ENCODE data around the gene SYT3. TPM values are rescaled to one million over a fixed set of nuclear protein-coding genes. Genes with fewer than 3 reads are reported as not detected.

The SYT3 gene
- total RNA-seq, 1 donor from 2014 or later = not detected

GRCh38 chr19:50644315-50644915, 4.7 kb upstream of the SYT3 start:
- Mint-ChIP-seq H3K9me3 (no peaks in the 10 kb centered on the region), H3K27me3 (ENCODE audit: low read depth) (peaks cover 9% of the 10 kb centered on the region), H3K4me3 (ENCODE audit: low read depth) (no peak overlapping the region), H3K4me1 (ENCODE audit: low read depth) (no peaks in the 10 kb centered on the region), H3K27ac (no peak overlapping the region), H3K36me3 (ENCODE audit: low read depth) (no peaks in the 10 kb centered on the region)
- intact Hi-C loops (cut with micrococcal nuclease) = no loop called here
- no peak for DNase-seq (ENCODE audit: low spot score)

- intact Hi-C loops (cut with micrococcal nuclease) = no loop called here
- no peaks in the 10 kb centered on the region for H3K36me3 Mint-ChIP-seq (ENCODE audit: low read depth)
Measured at GRCh38 chr19:50640368-50640767, 687 bp upstream of the SYT3 start.

DNA sequence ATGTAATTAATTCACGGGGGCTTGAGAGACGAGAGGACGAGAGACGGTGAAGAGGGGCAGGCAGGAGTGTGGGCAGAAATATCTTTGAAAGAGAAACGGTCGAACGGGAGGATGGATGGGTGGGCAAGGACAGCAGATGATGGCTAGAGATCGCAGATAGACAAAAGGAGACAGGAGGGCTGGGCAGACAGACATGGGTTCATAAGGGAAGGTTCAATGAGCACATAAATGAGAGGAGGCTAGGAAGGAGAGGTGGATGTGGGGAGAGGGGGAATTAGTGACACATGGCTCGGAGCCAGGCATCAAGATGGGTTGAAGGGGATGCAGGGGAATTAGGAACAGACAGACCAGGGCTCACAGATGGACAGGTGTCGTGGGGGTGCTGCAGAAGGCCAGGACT, 1.1 kb downstream of the SYT3 start:
- Mint-ChIP-seq H3K36me3 (ENCODE audit: low read depth) (no peaks in the 10 kb centered on the region), H3K9me3 (peaks cover 9% of the 10 kb centered on the region), H3K27me3 (ENCODE audit: low read depth) (peaks cover 30% of the 10 kb centered on the region), H3K4me1 (ENCODE audit: low read depth) (peaks cover 2% of the 10 kb centered on the region), H3K27ac (no peak overlapping the region), H3K4me3 (ENCODE audit: low read depth) (no peak overlapping the region)
- DNase-seq (ENCODE audit: low spot score) = no peak
- intact Hi-C loops (cut with micrococcal nuclease) = no loop called here

More at GRCh38 chr19:50640368-50640767, 687 bp upstream of the SYT3 start:
- DNase-seq (ENCODE audit: low spot score) = no peak
- Mint-ChIP-seq H3K4me3 (ENCODE audit: low read depth) (no peak overlapping the region), H3K27me3 (ENCODE audit: low read depth) (peaks cover 30% of the 10 kb centered on the region), H3K4me1 (ENCODE audit: low read depth) (peaks cover 2% of the 10 kb centered on the region), H3K27ac (no peak overlapping the region), H3K9me3 (peaks cover under 1% of the 10 kb centered on the region)

- intact Hi-C loops (cut with micrococcal nuclease) = no loop called here
- no peak overlapping the region for H3K27ac Mint-ChIP-seq
- no peak overlapping the region for H3K4me3 Mint-ChIP-seq (ENCODE audit: low read depth)
- peaks cover 2% of the 10 kb centered on the region for H3K4me1 Mint-ChIP-seq (ENCODE audit: low read depth)
- no peaks in the 10 kb centered on the region for H3K36me3 Mint-ChIP-seq (ENCODE audit: low read depth)
- peaks cover 16% of the 10 kb centered on the region for H3K9me3 Mint-ChIP-seq
- peaks cover 29% of the 10 kb centered on the region for H3K27me3 Mint-ChIP-seq (ENCODE audit: low read depth)
- no peak for DNase-seq (ENCODE audit: low spot score)
Measured at GRCh38 chr19:50636317-50637085, 3.2 kb downstream of the SYT3 start.

GRCh38 chr19:50633973-50634372, 5.7 kb downstream of the SYT3 start:
- Mint-ChIP-seq H3K4me1 (ENCODE audit: low read depth) (no peaks in the 10 kb centered on the region), H3K27me3 (ENCODE audit: low read depth) (peaks cover 20% of the 10 kb centered on the region), H3K27ac (no peak overlapping the region), H3K36me3 (ENCODE audit: low read depth) (no peaks in the 10 kb centered on the region), H3K4me3 (ENCODE audit: low read depth) (no peak overlapping the region), H3K9me3 (peaks cover 16% of the 10 kb centered on the region)
- intact Hi-C loops (cut with micrococcal nuclease) = no loop called here
- no peak for DNase-seq (ENCODE audit: low spot score)

DNA sequence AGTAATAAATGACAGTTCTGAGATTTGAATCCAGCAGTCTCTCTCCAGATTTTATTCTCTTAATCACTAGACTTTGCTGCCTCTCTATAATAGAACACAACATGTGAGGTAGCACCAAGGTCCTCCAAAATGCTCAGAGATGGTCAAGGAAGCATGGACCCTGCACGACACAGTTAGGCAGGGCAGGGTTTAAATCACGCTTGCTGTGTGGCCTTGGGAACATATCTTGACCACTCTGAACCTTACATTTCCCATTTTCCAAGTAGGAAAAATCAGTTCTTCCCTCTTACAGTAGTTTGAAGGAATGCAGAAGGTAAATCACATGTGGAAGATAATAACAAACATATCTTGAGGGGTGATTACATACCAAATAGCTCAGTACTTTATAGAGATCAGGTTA, 6.3 kb downstream of the SYT3 start:
- Mint-ChIP-seq H3K27me3 (ENCODE audit: low read depth) (peaks cover 14% of the 10 kb centered on the region), H3K9me3 (peaks cover 16% of the 10 kb centered on the region), H3K36me3 (ENCODE audit: low read depth) (no peaks in the 10 kb centered on the region), H3K4me3 (ENCODE audit: low read depth) (no peak overlapping the region), H3K4me1 (ENCODE audit: low read depth) (no peaks in the 10 kb centered on the region), H3K27ac (no peak overlapping the region)
- no peak for DNase-seq (ENCODE audit: low spot score)
- intact Hi-C loops (cut with micrococcal nuclease) = no loop called here

DNA sequence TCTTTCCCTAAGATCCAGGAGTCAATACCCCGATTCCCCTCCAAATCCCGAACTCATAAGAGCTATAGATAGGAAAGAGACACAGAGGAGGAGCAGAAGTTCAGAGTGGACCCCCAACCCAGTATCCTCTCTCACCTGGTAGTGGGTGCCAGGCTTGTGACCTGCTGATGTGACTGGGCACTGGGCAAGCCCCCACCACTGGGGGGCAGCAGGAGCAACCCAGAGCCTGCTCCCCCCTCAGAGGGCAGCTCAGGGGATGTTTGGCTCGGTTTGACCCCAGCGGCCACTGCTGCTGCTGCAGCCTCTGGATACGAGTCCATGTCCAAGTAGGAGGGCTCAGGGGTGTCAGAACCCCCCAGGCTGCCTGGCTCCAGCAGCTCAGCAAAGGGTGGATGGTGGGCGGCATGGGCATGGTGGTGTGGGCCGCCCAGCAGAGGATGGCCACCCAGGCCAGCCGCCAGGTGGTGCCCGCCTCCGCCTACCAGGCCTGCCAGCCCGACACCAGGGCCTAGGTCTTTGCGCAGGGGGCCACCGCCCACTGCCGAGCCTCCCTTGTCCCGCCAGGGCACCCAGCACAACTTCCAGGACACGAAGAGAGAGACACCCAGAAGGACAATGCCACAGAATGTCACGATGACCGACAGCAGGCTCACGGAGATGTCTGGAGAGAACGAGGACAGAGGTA, 7.4 kb downstream of the SYT3 start:
- peaks cover 3% of the 10 kb centered on the region for H3K27me3 Mint-ChIP-seq (ENCODE audit: low read depth)
- DNase-seq (ENCODE audit: low spot score) = no peak
- H3K36me3 Mint-ChIP-seq (ENCODE audit: low read depth) = no peaks in the 10 kb centered on the region
- H3K9me3 Mint-ChIP-seq = peaks cover 16% of the 10 kb centered on the region
- H3K4me3 Mint-ChIP-seq (ENCODE audit: low read depth) = no peak overlapping the region
- no peaks in the 10 kb centered on the region for H3K4me1 Mint-ChIP-seq (ENCODE audit: low read depth)
- no peak overlapping the region for H3K27ac Mint-ChIP-seq
- intact Hi-C loops (cut with micrococcal nuclease) = no loop called here

DNA sequence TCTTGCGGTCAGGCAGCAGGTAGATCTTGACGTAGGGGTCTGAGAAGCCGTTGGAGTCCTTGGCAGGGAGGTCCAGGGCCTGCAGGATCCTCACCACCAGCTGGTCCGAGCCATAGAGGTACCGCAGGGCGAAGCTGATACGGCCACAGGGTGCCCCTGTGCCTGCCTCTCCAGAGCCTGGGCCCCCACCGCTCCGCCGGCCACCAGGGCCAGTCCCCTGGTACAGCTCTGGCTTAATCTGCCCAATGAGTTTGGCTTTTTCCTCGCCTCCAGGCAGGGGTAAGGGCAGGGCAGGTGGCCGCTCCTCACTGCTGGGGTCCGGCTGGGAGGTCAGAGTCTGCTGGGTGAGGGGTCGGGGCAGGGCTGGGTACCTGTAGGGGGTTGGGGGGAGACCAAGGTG, 9.9 kb downstream of the SYT3 start:
- no peak for DNase-seq (ENCODE audit: low spot score)
- Mint-ChIP-seq H3K9me3 (peaks cover 13% of the 10 kb centered on the region), H3K27me3 (ENCODE audit: low read depth) (no peaks in the 10 kb centered on the region), H3K36me3 (ENCODE audit: low read depth) (no peaks in the 10 kb centered on the region), H3K4me3 (ENCODE audit: low read depth) (no peak overlapping the region), H3K27ac (no peak overlapping the region), H3K4me1 (ENCODE audit: low read depth) (no peaks in the 10 kb centered on the region)
- intact Hi-C loops (cut with micrococcal nuclease) = no loop called here

- Mint-ChIP-seq H3K4me3 (ENCODE audit: low read depth) (no peak overlapping the region), H3K36me3 (ENCODE audit: low read depth) (no peaks in the 10 kb centered on the region), H3K4me1 (ENCODE audit: low read depth) (no peaks in the 10 kb centered on the region), H3K27me3 (ENCODE audit: low read depth) (no peaks in the 10 kb centered on the region), H3K27ac (no peak overlapping the region), H3K9me3 (peaks cover 12% of the 10 kb centered on the region)
- DNase-seq (ENCODE audit: low spot score) = no peak
- intact Hi-C loops (cut with micrococcal nuclease) = no loop called here
Measured at GRCh38 chr19:50629194-50629593, 10.5 kb downstream of the SYT3 start.

DNA sequence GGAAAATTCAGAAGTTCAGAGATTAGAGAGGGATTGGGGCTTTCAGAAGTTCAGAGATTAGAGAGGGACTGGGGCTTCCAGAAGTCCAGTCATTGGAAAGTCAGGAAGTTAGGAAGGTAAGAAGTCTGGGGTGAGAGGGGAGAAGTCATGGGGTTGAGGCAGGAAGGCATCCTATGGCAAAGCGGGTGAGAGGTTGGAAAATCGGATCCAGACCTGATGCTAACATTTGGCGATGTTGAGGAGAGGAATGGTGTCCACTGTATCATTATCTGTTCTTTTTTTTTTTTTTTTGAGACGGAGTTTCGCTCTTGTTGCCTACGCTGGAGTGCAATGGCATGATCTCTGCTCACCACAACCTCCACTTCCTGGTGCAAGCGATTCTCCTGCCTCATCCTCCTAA, 11.1 kb downstream of the SYT3 start:
- no peaks in the 10 kb centered on the region for H3K27me3 Mint-ChIP-seq (ENCODE audit: low read depth)
- no peaks in the 10 kb centered on the region for H3K4me1 Mint-ChIP-seq (ENCODE audit: low read depth)
- peaks cover 7% of the 10 kb centered on the region for H3K9me3 Mint-ChIP-seq
- H3K4me3 Mint-ChIP-seq (ENCODE audit: low read depth) = no peak overlapping the region
- H3K36me3 Mint-ChIP-seq (ENCODE audit: low read depth) = no peaks in the 10 kb centered on the region
- intact Hi-C loops (cut with micrococcal nuclease) = no loop called here
- DNase-seq (ENCODE audit: low spot score) = no peak
- no peak overlapping the region for H3K27ac Mint-ChIP-seq

GRCh38 chr19:50628146-50628545, 11.5 kb downstream of the SYT3 start:
- H3K9me3 Mint-ChIP-seq = peaks cover 3% of the 10 kb centered on the region
- H3K36me3 Mint-ChIP-seq (ENCODE audit: low read depth) = no peaks in the 10 kb centered on the region
- no peak for DNase-seq (ENCODE audit: low spot score)
- intact Hi-C loops (cut with micrococcal nuclease) = no loop called here
- no peak overlapping the region for H3K27ac Mint-ChIP-seq
- H3K4me3 Mint-ChIP-seq (ENCODE audit: low read depth) = no peak overlapping the region
- no peaks in the 10 kb centered on the region for H3K27me3 Mint-ChIP-seq (ENCODE audit: low read depth)
- H3K4me1 Mint-ChIP-seq (ENCODE audit: low read depth) = no peaks in the 10 kb centered on the region

DNA sequence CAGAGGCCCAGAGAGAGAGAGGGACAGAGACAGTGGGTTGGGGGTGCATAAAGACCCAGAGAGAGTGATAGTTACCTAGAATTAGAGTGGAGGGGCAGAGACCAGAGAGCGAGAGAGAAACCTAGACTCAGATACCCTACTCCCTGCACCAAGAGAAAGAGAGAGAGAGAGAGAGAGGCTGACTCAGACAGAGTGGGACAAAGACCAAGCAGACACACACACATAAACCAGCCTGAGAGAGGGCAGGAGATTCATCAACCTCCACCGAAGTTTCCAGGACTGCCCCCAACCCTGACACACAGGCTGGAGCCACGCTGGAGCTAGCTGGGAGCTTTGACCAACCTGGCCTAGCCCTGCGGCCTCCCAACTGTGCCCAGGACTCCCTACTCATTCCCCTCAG, 12.9 kb downstream of the SYT3 start:
- Mint-ChIP-seq H3K36me3 (ENCODE audit: low read depth) (no peaks in the 10 kb centered on the region), H3K4me1 (ENCODE audit: low read depth) (no peaks in the 10 kb centered on the region), H3K4me3 (ENCODE audit: low read depth) (no peak overlapping the region), H3K27me3 (ENCODE audit: low read depth) (no peaks in the 10 kb centered on the region), H3K27ac (no peak overlapping the region), H3K9me3 (no peaks in the 10 kb centered on the region)
- DNase-seq (ENCODE audit: low spot score) = no peak
- intact Hi-C loops (cut with micrococcal nuclease) = no loop called here

GRCh38 chr19:50626011-50626410, 13.7 kb downstream of the SYT3 start:
- no peaks in the 10 kb centered on the region for H3K4me1 Mint-ChIP-seq (ENCODE audit: low read depth)
- H3K36me3 Mint-ChIP-seq (ENCODE audit: low read depth) = no peaks in the 10 kb centered on the region
- no peak for DNase-seq (ENCODE audit: low spot score)
- H3K9me3 Mint-ChIP-seq = no peaks in the 10 kb centered on the region
- H3K27ac Mint-ChIP-seq = no peak overlapping the region
- intact Hi-C loops (cut with micrococcal nuclease) = no loop called here
- H3K4me3 Mint-ChIP-seq (ENCODE audit: low read depth) = no peak overlapping the region
- H3K27me3 Mint-ChIP-seq (ENCODE audit: low read depth) = no peaks in the 10 kb centered on the region

All from activated T-helper 2 cell treated with anti-CD3 and anti-CD28 coated beads, Interferon-gamma antibody, Interleukin-2, Interleukin-4, amounts not matched to agents 10 μg/mL and 5 μg/mL and 100 μg/mL, durations not matched to agents 14 hours and 24 hours and 36 hours (primary cell).